ENCODE results near the gene IFI27L2.

The IFI27L2 gene

DNA sequence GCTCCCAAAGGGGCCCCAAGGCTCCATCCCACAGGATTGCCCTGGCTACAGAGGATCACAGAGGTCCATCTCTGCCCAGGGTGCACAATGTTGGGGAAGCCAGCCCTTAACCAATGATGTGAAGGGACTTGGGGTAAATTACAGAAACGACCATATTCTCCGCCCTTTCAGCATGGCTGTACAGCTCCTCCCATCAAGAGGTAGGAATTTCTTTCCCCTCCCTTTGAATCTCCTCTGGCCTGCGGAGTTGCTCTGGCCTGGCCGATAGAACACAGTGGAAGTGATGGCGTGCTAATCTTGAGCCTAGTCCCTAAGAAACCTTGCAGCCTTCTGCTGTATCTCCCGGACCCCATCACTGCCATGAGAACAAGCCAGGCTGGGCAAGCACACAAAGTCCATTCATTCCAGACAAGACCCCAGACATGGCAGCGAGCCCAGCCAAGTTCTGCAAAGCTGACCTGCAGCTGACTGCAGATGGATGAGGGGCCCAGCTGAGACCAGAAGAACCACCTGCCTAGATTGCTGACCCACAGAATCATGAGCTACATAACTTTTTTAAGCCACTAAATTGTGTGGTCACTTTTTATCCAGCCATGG is 25.8 kb downstream of the IFI27L2 start:
- no peak overlapping the region for H3K9ac ChIP-seq (ENCODE audit: low read length)
- H4K5ac ChIP-seq (ENCODE audit: low read length) = no peak overlapping the region
- no peak overlapping the region for H3K23ac ChIP-seq (ENCODE audit: low read length)
- H3K4ac ChIP-seq (ENCODE audit: low read depth, low read length) = no peak overlapping the region
- H3K36me3 ChIP-seq (ENCODE audit: control insufficient read depth, insufficient read depth, low read length) = no peaks in the 10 kb centered on the region
- no peaks in the 10 kb centered on the region for H3K4me1 ChIP-seq (ENCODE audit: control insufficient read depth, low read depth, low read length)
- DNase-seq = no peak
- H3K18ac ChIP-seq (ENCODE audit: low read length) = no peak overlapping the region
- no peak overlapping the region for H3K4me3 ChIP-seq (ENCODE audit: low read length)
- no peaks in the 10 kb centered on the region for H3K79me1 ChIP-seq (ENCODE audit: low read length)
- WGBS (ENCODE audit: extremely low coverage, insufficient coverage, low lambda C conversion rate) = no CpG with 5 or more reads among the region's 7 CpGs
- H2BK5ac ChIP-seq (ENCODE audit: low read length) = no peak overlapping the region
- H3K79me2 ChIP-seq (ENCODE audit: control insufficient read depth, insufficient read depth, low read length) = no peaks in the 10 kb centered on the region
- H3K27me3 ChIP-seq (ENCODE audit: insufficient read depth, low read length, poor library complexity) = no peaks in the 10 kb centered on the region
- no peak overlapping the region for H3K56ac ChIP-seq (ENCODE audit: low read length)
- H2BK120ac ChIP-seq (ENCODE audit: low read depth, low read length) = no peak overlapping the region
- H2AK5ac ChIP-seq (ENCODE audit: low read length) = no peak overlapping the region
- H4K8ac ChIP-seq (ENCODE audit: low read depth, low read length) = no peak overlapping the region
- H2BK15ac ChIP-seq (replicated peaks; ENCODE audit: low read depth) = no peak overlapping the region
- H3K4me2 ChIP-seq (ENCODE audit: low read length) = no peak overlapping the region
- no peak overlapping the region for H3K27ac ChIP-seq (ENCODE audit: low read depth, low read length)

DNA sequence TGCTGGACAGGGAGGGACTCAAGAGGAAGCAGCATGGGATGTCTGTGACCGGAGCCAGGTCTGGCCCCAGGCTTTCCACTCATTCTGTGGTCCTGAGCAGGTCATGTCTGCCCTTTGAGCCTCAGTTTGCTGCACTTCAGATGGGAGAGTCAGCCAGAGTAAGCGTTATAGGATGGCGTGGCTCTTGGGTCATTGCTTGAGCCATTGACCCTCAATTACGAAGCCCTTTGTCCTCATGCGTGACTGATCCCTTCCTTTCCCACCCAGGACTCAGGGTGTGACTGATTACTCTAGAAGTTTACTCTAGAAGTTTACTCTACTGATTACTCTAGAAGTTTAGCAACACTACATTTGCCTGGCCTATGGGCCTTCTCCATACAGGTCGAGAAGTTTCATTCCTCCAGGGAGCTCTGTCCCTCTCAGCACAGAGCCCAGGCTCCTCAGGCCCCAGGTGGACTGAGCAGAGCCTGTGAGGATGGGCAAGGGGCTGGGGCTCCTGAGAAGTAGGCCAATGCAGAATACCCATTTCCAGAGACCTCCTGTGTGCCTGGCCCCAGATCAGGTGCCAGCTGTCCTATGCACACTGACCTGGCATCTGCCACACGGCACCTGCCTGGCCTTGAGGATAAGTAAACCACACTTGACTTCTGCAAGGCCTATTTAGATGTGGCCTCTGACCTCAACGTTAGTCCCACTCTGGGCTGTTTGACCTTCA is 26.5 kb downstream of the IFI27L2 start:
- no peak overlapping the region for H4K5ac ChIP-seq (ENCODE audit: low read length)
- H3K9ac ChIP-seq (ENCODE audit: low read length) = no peak overlapping the region
- H3K79me1 ChIP-seq (ENCODE audit: low read length) = no peaks in the 10 kb centered on the region
- H3K23ac ChIP-seq (ENCODE audit: low read length) = no peak overlapping the region
- H3K27me3 ChIP-seq (ENCODE audit: insufficient read depth, low read length, poor library complexity) = no peaks in the 10 kb centered on the region
- H2AK5ac ChIP-seq (ENCODE audit: low read length) = no peak overlapping the region
- H2BK5ac ChIP-seq (ENCODE audit: low read length) = no peak overlapping the region
- H3K4me2 ChIP-seq (ENCODE audit: low read length) = no peak overlapping the region
- H2BK120ac ChIP-seq (ENCODE audit: low read depth, low read length) = no peak overlapping the region
- H3K27ac ChIP-seq (ENCODE audit: low read depth, low read length) = no peak overlapping the region
- H3K18ac ChIP-seq (ENCODE audit: low read length) = no peak overlapping the region
- no peak for DNase-seq
- no peak overlapping the region for H3K4ac ChIP-seq (ENCODE audit: low read depth, low read length)
- H2BK15ac ChIP-seq (replicated peaks; ENCODE audit: low read depth) = no peak overlapping the region
- no peak overlapping the region for H3K56ac ChIP-seq (ENCODE audit: low read length)
- H3K79me2 ChIP-seq (ENCODE audit: control insufficient read depth, insufficient read depth, low read length) = no peaks in the 10 kb centered on the region
- no CpG with 5 or more reads among the region's 8 CpGs for WGBS (ENCODE audit: extremely low coverage, insufficient coverage, low lambda C conversion rate)
- H3K4me1 ChIP-seq (ENCODE audit: control insufficient read depth, low read depth, low read length) = no peaks in the 10 kb centered on the region
- no peak overlapping the region for H3K4me3 ChIP-seq (ENCODE audit: low read length)
- H3K36me3 ChIP-seq (ENCODE audit: control insufficient read depth, insufficient read depth, low read length) = no peaks in the 10 kb centered on the region
- H4K8ac ChIP-seq (ENCODE audit: low read depth, low read length) = no peak overlapping the region

DNA sequence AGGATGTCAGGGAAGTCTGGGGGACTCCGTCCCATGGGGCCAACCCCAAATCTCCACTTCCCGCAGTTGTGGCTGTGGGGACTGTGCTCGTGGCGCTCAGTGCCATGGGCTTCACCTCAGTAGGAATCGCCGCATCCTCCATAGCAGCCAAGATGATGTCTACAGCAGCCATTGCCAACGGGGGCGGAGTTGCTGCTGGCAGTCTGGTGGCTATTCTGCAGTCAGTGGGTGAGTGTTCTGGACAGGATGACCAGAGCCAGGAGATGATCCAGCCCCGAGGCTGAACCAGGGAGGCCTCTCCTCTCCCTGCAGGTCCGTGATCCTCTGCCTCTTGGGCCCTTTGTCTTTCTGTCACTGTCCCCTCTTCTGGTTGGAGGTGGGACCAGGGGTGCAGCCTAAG is 27.7 kb downstream of the IFI27L2 start:
- Histone ChIP-seq H3K9ac (ENCODE audit: low read length) (no peak overlapping the region), H3K36me3 (ENCODE audit: control insufficient read depth, insufficient read depth, low read length) (no peaks in the 10 kb centered on the region), H4K8ac (ENCODE audit: low read depth, low read length) (no peak overlapping the region), H3K56ac (ENCODE audit: low read length) (no peak overlapping the region), H3K18ac (ENCODE audit: low read length) (no peak overlapping the region), H3K4me1 (ENCODE audit: control insufficient read depth, low read depth, low read length) (no peaks in the 10 kb centered on the region), H3K4me3 (ENCODE audit: low read length) (no peak overlapping the region), H2BK5ac (ENCODE audit: low read length) (no peak overlapping the region), H2BK120ac (ENCODE audit: low read depth, low read length) (no peak overlapping the region), H3K4me2 (ENCODE audit: low read length) (no peak overlapping the region), H3K27ac (ENCODE audit: low read depth, low read length) (no peak overlapping the region), H3K23ac (ENCODE audit: low read length) (no peak overlapping the region), H3K27me3 (ENCODE audit: insufficient read depth, low read length, poor library complexity) (no peaks in the 10 kb centered on the region), H3K4ac (ENCODE audit: low read depth, low read length) (no peak overlapping the region), H3K79me2 (ENCODE audit: control insufficient read depth, insufficient read depth, low read length) (no peaks in the 10 kb centered on the region), H4K5ac (ENCODE audit: low read length) (no peak overlapping the region), H2AK5ac (ENCODE audit: low read length) (no peak overlapping the region), H2BK15ac (replicated peaks; ENCODE audit: low read depth) (no peak overlapping the region), H3K79me1 (ENCODE audit: low read length) (no peaks in the 10 kb centered on the region)
- no CpG with 5 or more reads among the region's 10 CpGs for WGBS (ENCODE audit: extremely low coverage, insufficient coverage, low lambda C conversion rate)
- no peak for DNase-seq

DNA sequence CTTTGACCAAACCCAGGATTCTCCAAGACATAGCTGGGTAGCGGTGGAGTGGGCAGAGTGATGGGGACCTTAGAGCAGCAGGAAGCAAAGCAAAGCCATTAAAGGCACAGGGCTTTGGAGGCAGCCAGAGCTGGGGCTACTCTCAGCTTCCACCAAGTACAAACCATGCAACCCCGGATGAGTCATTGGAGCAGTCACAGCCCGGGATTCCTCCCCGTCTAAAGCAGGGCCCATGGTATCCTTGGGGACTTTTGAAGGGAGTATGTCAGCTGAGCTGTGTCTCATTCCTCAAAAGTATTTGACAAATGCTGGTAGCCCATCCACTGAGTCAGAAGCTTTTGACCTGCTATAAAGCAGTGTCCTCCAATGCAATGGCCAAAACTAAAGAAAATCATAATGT is 28.6 kb downstream of the IFI27L2 start:
- Histone ChIP-seq H3K4me2 (ENCODE audit: low read length) (no peak overlapping the region), H3K23ac (ENCODE audit: low read length) (no peak overlapping the region), H3K56ac (ENCODE audit: low read length) (no peak overlapping the region), H3K79me2 (ENCODE audit: control insufficient read depth, insufficient read depth, low read length) (no peaks in the 10 kb centered on the region), H2BK120ac (ENCODE audit: low read depth, low read length) (no peak overlapping the region), H3K4ac (ENCODE audit: low read depth, low read length) (no peak overlapping the region), H4K5ac (ENCODE audit: low read length) (no peak overlapping the region), H2BK5ac (ENCODE audit: low read length) (no peak overlapping the region), H3K79me1 (ENCODE audit: low read length) (no peaks in the 10 kb centered on the region), H3K4me1 (ENCODE audit: control insufficient read depth, low read depth, low read length) (no peaks in the 10 kb centered on the region), H3K36me3 (ENCODE audit: control insufficient read depth, insufficient read depth, low read length) (no peaks in the 10 kb centered on the region), H3K27ac (ENCODE audit: low read depth, low read length) (no peak overlapping the region), H2AK5ac (ENCODE audit: low read length) (no peak overlapping the region), H3K18ac (ENCODE audit: low read length) (no peak overlapping the region), H2BK15ac (replicated peaks; ENCODE audit: low read depth) (no peak overlapping the region), H3K9ac (ENCODE audit: low read length) (no peak overlapping the region), H4K8ac (ENCODE audit: low read depth, low read length) (no peak overlapping the region), H3K4me3 (ENCODE audit: low read length) (no peak overlapping the region), H3K27me3 (ENCODE audit: insufficient read depth, low read length, poor library complexity) (no peaks in the 10 kb centered on the region)
- DNase-seq = peak; percentile 57
- WGBS (ENCODE audit: extremely low coverage, insufficient coverage, low lambda C conversion rate) = no CpG with 5 or more reads among the region's 4 CpGs

DNA sequence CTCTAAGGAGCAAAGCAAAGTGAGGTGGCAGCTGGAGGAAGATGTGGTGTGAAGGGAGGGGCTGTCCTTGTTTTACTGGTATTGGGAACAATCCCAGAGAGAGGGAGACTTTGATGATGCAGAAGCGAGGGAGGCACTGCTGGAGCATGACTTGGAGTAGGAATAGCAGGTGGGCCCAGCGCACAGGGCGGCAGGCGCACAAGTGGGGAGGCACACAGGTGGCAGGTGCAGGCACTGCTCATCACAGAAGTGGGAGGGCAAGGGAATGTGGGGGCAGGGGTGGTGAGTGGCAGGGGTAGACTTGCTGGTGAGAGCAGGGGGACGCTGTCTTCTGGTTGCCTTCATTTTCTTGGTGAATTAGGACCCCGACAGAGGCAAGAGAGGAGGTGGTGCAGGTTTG is 30.4 kb downstream of the IFI27L2 start:
- no peak overlapping the region for H2BK5ac ChIP-seq (ENCODE audit: low read length)
- H2BK15ac ChIP-seq (replicated peaks; ENCODE audit: low read depth) = no peak overlapping the region
- no peak for DNase-seq
- H4K5ac ChIP-seq (ENCODE audit: low read length) = no peak overlapping the region
- no CpG with 5 or more reads among the region's 6 CpGs for WGBS (ENCODE audit: extremely low coverage, insufficient coverage, low lambda C conversion rate)
- no peak overlapping the region for H3K18ac ChIP-seq (ENCODE audit: low read length)
- no peak overlapping the region for H3K4ac ChIP-seq (ENCODE audit: low read depth, low read length)
- H3K27me3 ChIP-seq (ENCODE audit: insufficient read depth, low read length, poor library complexity) = no peaks in the 10 kb centered on the region
- no peaks in the 10 kb centered on the region for H3K79me1 ChIP-seq (ENCODE audit: low read length)
- no peak overlapping the region for H3K4me2 ChIP-seq (ENCODE audit: low read length)
- no peak overlapping the region for H3K23ac ChIP-seq (ENCODE audit: low read length)
- no peak overlapping the region for H3K4me3 ChIP-seq (ENCODE audit: low read length)
- H2BK120ac ChIP-seq (ENCODE audit: low read depth, low read length) = no peak overlapping the region
- H3K79me2 ChIP-seq (ENCODE audit: control insufficient read depth, insufficient read depth, low read length) = no peaks in the 10 kb centered on the region
- H3K36me3 ChIP-seq (ENCODE audit: control insufficient read depth, insufficient read depth, low read length) = no peaks in the 10 kb centered on the region
- H4K8ac ChIP-seq (ENCODE audit: low read depth, low read length) = no peak overlapping the region
- H3K9ac ChIP-seq (ENCODE audit: low read length) = no peak overlapping the region
- no peaks in the 10 kb centered on the region for H3K4me1 ChIP-seq (ENCODE audit: control insufficient read depth, low read depth, low read length)
- H3K27ac ChIP-seq (ENCODE audit: low read depth, low read length) = no peak overlapping the region
- no peak overlapping the region for H3K56ac ChIP-seq (ENCODE audit: low read length)
- no peak overlapping the region for H2AK5ac ChIP-seq (ENCODE audit: low read length)

Data from mesendoderm (in vitro differentiated cells).